IMR-90 (cell line): Measurements from ENCODE around the gene NKX1-1. TPM values are rescaled to one million over a fixed set of nuclear protein-coding genes. Genes with fewer than 3 reads are reported as not detected.

Source experiments
- BHLHE40 ChIP-seq: fragments of 150-350 bp; IDR thresholded peaks from 2 replicates; pipeline ENCODE4 v1.6.1; 2016; ENCODE audit warnings: mild to moderate bottlenecking, low read depth, low read length
- CEBPB ChIP-seq: IDR thresholded peaks from 2 replicates; pipeline ENCODE4 v1.6.1; 2012; ENCODE audit warnings: low read depth, low read length, improper control_type of control experiment
- FOS ChIP-seq: fragments of 150-350 bp; IDR thresholded peaks from 2 replicates; pipeline ENCODE4 v1.6.1; 2016; ENCODE audit warnings: low read depth, low read length
- MAZ ChIP-seq: IDR thresholded peaks from 2 replicates; pipeline ENCODE4 v1.6.1; 2012; ENCODE audit warnings: low read depth, mild to moderate bottlenecking, low read length, improper control_type of control experiment, moderate library complexity, borderline replicate concordance
- NFE2L2 ChIP-seq: fragments of 150-350 bp; IDR thresholded peaks from 2 replicates; pipeline ENCODE4 v1.6.1; 2016; ENCODE audit warnings: low read depth, mild to moderate bottlenecking, low read length
- RAD21 ChIP-seq: IDR thresholded peaks from 2 replicates; pipeline ENCODE4 v1.6.1; 2012; ENCODE audit warnings: low read length, improper control_type of control experiment
- SMC3 ChIP-seq: fragments of 150-350 bp; IDR thresholded peaks from 2 replicates; pipeline ENCODE4 v1.6.1; 2016; ENCODE audit warnings: low read depth, mild to moderate bottlenecking, antibody characterized with exemption, low read length, moderate library complexity
- polyA plus RNA-seq, 3 experiments: library from polyadenylated mRNA; depleted of rRNA; stranded (reverse); fragments of >200 nt; gene quantifications; 2 replicates each; pipeline ENCODE4 v1.2.3, GENCODE V29; 2012; ENCODE audit warnings: low replicate concordance in 1 of 3
- total RNA-seq: library from RNA; depleted of rRNA; stranded (reverse); fragments of >200 nt; gene quantifications from 2 replicates; pipeline ENCODE4 v1.2.3, GENCODE V29; 2012

The NKX1-1 gene
- total and polyA plus RNA-seq, 2 of the 4 experiments (the other 2 are of a cell fraction) = not detected

GRCh38 chr4:1411436-1412375 is 5.5 kb upstream of the NKX1-1 start (continued):
- TF ChIP-seq CEBPB (no peak), SMC3 (no peak), MAZ (no peak), NFE2L2 (no peak), BHLHE40 (no peak), RAD21 (no peak), FOS (no peak)
